Loucy (cell line): Measurements from ENCODE around the gene TEAD3.

ENCODE experiments used
- CTCF ChIP-seq: fragments of 200-600 bp; sonication (generic); conservative IDR thresholded peaks from 2 replicates; pipeline ENCODE4 v1.5.1; 2014; ENCODE audit warnings: mild to moderate bottlenecking, antibody characterized with exemption, low read length
- EZH2phosphoT487 ChIP-seq: fragments of 200-600 bp; IDR thresholded peaks from 2 replicates; pipeline ENCODE4 v1.6.1; 2018; ENCODE audit warnings: antibody characterized with exemption, mild to moderate bottlenecking, moderate library complexity, borderline replicate concordance

- no peak for TF ChIP-seq CTCF
- no peak for TF ChIP-seq EZH2phosphoT487
Measured at GRCh38 chr6:35445691-35446090, 51.2 kb downstream of the TEAD3 start.
